H1 (cell line): ENCODE measurements around the gene POLR3H. TPM values are rescaled to one million over a fixed set of nuclear protein-coding genes. Genes with fewer than 3 reads are reported as not detected.

Experiments used
- CTCF ChIA-PET: fragments of 300-600 bp; sonication (Branson Sonifier 250); formaldehyde crosslinking; loops from one replicate; lab custom pipeline; 2021; ENCODE audit not compliant: partially characterized antibody; lab: Charles Lee
- POLR2A ChIA-PET: fragments of 300-600 bp; sonication (Branson Sonifier 250); formaldehyde crosslinking; loops from one replicate; lab custom pipeline; 2021; ENCODE audit warnings: inconsistent platforms; ENCODE audit not compliant: partially characterized antibody; lab: Charles Lee
- DNase-seq, 2 experiments: peaks; one replicate each; pipeline versions ENCODE4 v3.0.0 to v3.0.0-alpha.2; 2010 to 2022; ENCODE audit warnings: low spot score in 2 of 2, low read depth in 1 of 2, mixed read lengths in 1 of 2
- FAIRE-seq: peaks from 2 replicates; lab custom pipeline; 2011; peaks lifted over from hg19 to GRCh38; lab: Jason Lieb, UNC
- H2AFZ ChIP-seq: 2 replicates; pipeline ENCODE4 v1.8.1; 2012; ENCODE audit warnings: low read length, inconsistent platforms
- H2AK5ac ChIP-seq: 2 replicates; pipeline ENCODE4 v1.6.1; 2013; ENCODE audit warnings: low read depth, low read length
- H2BK120ac ChIP-seq: replicated peaks from 2 replicates; pipeline ENCODE3; 2013; ENCODE audit warnings: low read depth, low read length, inconsistent platforms
- H2BK12ac ChIP-seq: 2 replicates; pipeline ENCODE4 v1.6.1; 2013; ENCODE audit warnings: low read depth, low read length
- H2BK15ac ChIP-seq: 2 replicates; pipeline ENCODE4 v1.6.1; 2013; ENCODE audit warnings: low read length
- H2BK20ac ChIP-seq: 2 replicates; pipeline ENCODE4 v1.6.1; 2013; ENCODE audit warnings: low read length
- H2BK5ac ChIP-seq: 2 replicates; pipeline ENCODE4 v1.6.1; 2013; ENCODE audit warnings: low read depth, low read length
- H3K14ac ChIP-seq: 2 replicates; pipeline ENCODE4 v1.6.1; 2013; ENCODE audit warnings: inconsistent platforms; ENCODE audit not compliant: insufficient read length
- H3K18ac ChIP-seq: 2 replicates; pipeline ENCODE4 v1.6.1; 2013; ENCODE audit warnings: low read length; ENCODE audit errors: extremely low read depth
- H3K23ac ChIP-seq: 2 replicates; pipeline ENCODE4 v1.6.1; 2013; ENCODE audit warnings: inconsistent platforms; ENCODE audit not compliant: insufficient read length
- H3K23me2 ChIP-seq: 2 replicates; pipeline ENCODE4 v1.6.1; 2013; ENCODE audit warnings: low read depth, low read length
- H3K27ac ChIP-seq: 2 replicates; pipeline ENCODE4 v1.6.1; 2011; ENCODE audit warnings: low read depth, low read length, inconsistent platforms
- H3K27me3 ChIP-seq, 4 experiments: replicated peaks in 1 of 4; 1 replicate in 1 of 4; 2 replicates in 3 of 4; pipeline versions ENCODE4 v1.6.1 to v1.8.1; 2011 to 2013; ENCODE audit warnings: low read length in 3 of 4, mild to moderate bottlenecking in 3 of 4, inconsistent platforms in 2 of 4, mixed read lengths in 2 of 4, moderate library complexity in 1 of 4; ENCODE audit not compliant: control insufficient read depth in 3 of 4, insufficient read depth in 3 of 4; ENCODE audit errors: extremely low read depth in 1 of 4
- H3K36me3 ChIP-seq, 4 experiments: 2 replicates each; pipeline versions ENCODE4 v1.6.1 to v1.8.1; 2011 to 2013; ENCODE audit warnings: mild to moderate bottlenecking in 4 of 4, low read length in 3 of 4, moderate library complexity in 2 of 4, control low read depth in 1 of 4, inconsistent platforms in 1 of 4; ENCODE audit not compliant: insufficient read depth in 4 of 4, control insufficient read depth in 2 of 4
- H3K4ac ChIP-seq: replicated peaks from 2 replicates; pipeline ENCODE3; 2013; ENCODE audit warnings: low read length, low read depth, mixed read lengths, inconsistent platforms; ENCODE audit not compliant: insufficient read length
- H3K4me1 ChIP-seq, 4 experiments: replicated peaks in 1 of 4; 1 replicate in 1 of 4; 2 replicates in 3 of 4; pipeline versions ENCODE4 v1.6.1 to v1.8.1; 2011 to 2013; ENCODE audit warnings: low read length in 3 of 4, inconsistent platforms in 2 of 4, mixed read lengths in 1 of 4; ENCODE audit not compliant: insufficient read depth in 4 of 4, control insufficient read depth in 3 of 4
- H3K4me2 ChIP-seq, 2 experiments: 2 replicates each; pipeline versions ENCODE4 v1.6.1 to v1.8.1; 2011 to 2013; ENCODE audit warnings: low read depth in 2 of 2, low read length in 2 of 2, control low read depth in 1 of 2, inconsistent platforms in 1 of 2, mild to moderate bottlenecking in 1 of 2; ENCODE audit not compliant: insufficient read depth in 1 of 2
- H3K4me3 ChIP-seq, 4 experiments: fragments of 200-600, 300-600 bp in 1 of 4; sonication (generic), shearing (Covaris generic), sonication (Bioruptor Twin) in 1 of 4; 2 replicates each; pipeline versions ENCODE4 v1.5.1 to v1.8.1; 2011 to 2016; ENCODE audit warnings: low read length in 4 of 4, low read depth in 3 of 4, control low read depth in 2 of 4, inconsistent platforms in 2 of 4, mild to moderate bottlenecking in 2 of 4, mixed read lengths in 1 of 4, moderate library complexity in 1 of 4; ENCODE audit not compliant: insufficient read depth in 2 of 4; ENCODE audit errors: extremely low read depth in 1 of 4
- H3K56ac ChIP-seq: replicated peaks from 2 replicates; pipeline ENCODE3; 2013; ENCODE audit warnings: low read depth, mild to moderate bottlenecking, mixed read lengths, low read length, inconsistent platforms; ENCODE audit not compliant: insufficient read length
- H3K79me1 ChIP-seq: 2 replicates; pipeline ENCODE4 v1.6.1; 2013; ENCODE audit warnings: low read depth, low read length, control low read depth
- H3K79me2 ChIP-seq, 2 experiments: 2 replicates each; pipeline versions ENCODE4 v1.6.1 to v1.8.1; 2012 to 2013; ENCODE audit warnings: low read length in 2 of 2, mild to moderate bottlenecking in 2 of 2, inconsistent platforms in 1 of 2; ENCODE audit not compliant: insufficient read depth in 2 of 2, control insufficient read depth in 1 of 2
- H3K9ac ChIP-seq, 4 experiments: replicated peaks in 1 of 4; 1 replicate in 1 of 4; 2 replicates in 3 of 4; pipeline versions ENCODE4 v1.6.1 to v1.8.1; 2011 to 2013; ENCODE audit warnings: low read depth in 3 of 4, low read length in 3 of 4, control low read depth in 2 of 4, mild to moderate bottlenecking in 2 of 4, moderate library complexity in 2 of 4, inconsistent platforms in 1 of 4; ENCODE audit errors: extremely low read depth in 1 of 4
- H3K9me3 ChIP-seq, 2 experiments: 2 replicates each; pipeline versions ENCODE4 v1.6.1 to v1.8.1; 2012 to 2013; ENCODE audit warnings: mild to moderate bottlenecking in 2 of 2, moderate library complexity in 2 of 2, control low read depth in 1 of 2, inconsistent platforms in 1 of 2, low read depth in 1 of 2, low read length in 1 of 2, mixed read lengths in 1 of 2; ENCODE audit not compliant: insufficient read depth in 2 of 2
- H4K20me1 ChIP-seq, 2 experiments: replicated peaks in 1 of 2; 2 replicates each; pipeline versions ENCODE3 to v1.8.1; 2011 to 2013; ENCODE audit warnings: inconsistent platforms in 2 of 2, low read length in 2 of 2, mild to moderate bottlenecking in 1 of 2; ENCODE audit not compliant: insufficient read depth in 2 of 2, control insufficient read depth in 1 of 2
- H4K5ac ChIP-seq: 2 replicates; pipeline ENCODE4 v1.6.1; 2013; ENCODE audit warnings: low read length, low read depth, mixed read lengths, inconsistent platforms; ENCODE audit not compliant: insufficient read length
- H4K8ac ChIP-seq: 2 replicates; pipeline ENCODE4 v1.8.0; 2013; ENCODE audit warnings: mild to moderate bottlenecking, moderate library complexity, low read length, inconsistent platforms; ENCODE audit not compliant: insufficient read depth; ENCODE audit errors: extremely low read depth
- H4K91ac ChIP-seq: replicated peaks from 2 replicates; pipeline ENCODE3; 2013; ENCODE audit warnings: low read length, mixed read lengths, inconsistent platforms; ENCODE audit not compliant: insufficient read length
- GTF2F1 ChIP-seq: IDR thresholded peaks from 2 replicates; pipeline ENCODE4 v1.6.1; 2012; ENCODE audit warnings: low read depth, low read length, improper control_type of control experiment, borderline replicate concordance
- POLR2AphosphoS5 ChIP-seq: IDR thresholded peaks from 2 replicates; pipeline ENCODE4 v1.6.1; 2011; ENCODE audit warnings: low read depth, low read length
- WGBS, 2 experiments: shearing (Covaris generic) in 1 of 2; methylation state at CpG; one replicate each; pipeline versions ENCODE4 v1.1.6 to v1.1.7; 2013 to 2015; ENCODE audit warnings: low lambda C conversion rate in 2 of 2, mixed read lengths in 2 of 2, inconsistent platforms in 1 of 2, low coverage in 1 of 2, missing lambda C conversion rate in 1 of 2; ENCODE audit not compliant: insufficient replicate concordance in 2 of 2, insufficient coverage in 1 of 2, insufficient read length in 1 of 2; ENCODE audit errors: extremely low coverage in 1 of 2, missing lambda C conversion rate in 1 of 2; 5-methylcytosine and 5-hydroxymethylcytosine counted together
- polyA plus RNA-seq, 7 experiments: library from polyadenylated mRNA; depleted of rRNA in 3 of 7; stranded (reverse) in 5 of 7; unstranded in 2 of 7; fragments of >200 nt in 5 of 7; fragments of 200-250 nt in 2 of 7; gene quantifications; 1 replicate in 5 of 7; 2 replicates in 1 of 7; 4 replicates in 1 of 7; pipeline versions ENCODE4 v1.2.1 to v1.2.3, GENCODE V29; 2011 to 2013; ENCODE audit warnings: missing spikeins in 2 of 7, mixed read lengths in 2 of 7
- total RNA-seq: library from RNA; stranded (reverse); fragmentation: NEBNext Ultra II Directional; extraction: Animal tissue kit (Norgen Biotek cat#: 25700); gene quantifications from 2 replicates; pipeline ENCODE4 v1.2.1, GENCODE V29; 2021

Gene POLR3H
- total and polyA plus RNA-seq, 2 of the 8 experiments (the other 6 are each of a cell fraction or from before 2014, with no cell fraction given) = 29.7 to 39.2 TPM

GRCh38 chr22:41528132-41528766, 16.0 kb downstream of the POLR3H start:
- CTCF ChIA-PET = interaction anchor here (1.2 to 4.8 kb wide), 14 partner anchors 11 to 130 kb away, joined by 3 to 52 read pairs (median 10); no protein-coding TSS in a partner anchor
- no peak for FAIRE-seq
- H3K27ac ChIP-seq = no peak overlapping the region

More at GRCh38 chr22:41528132-41528766, 16.0 kb downstream of the POLR3H start:
- H2AFZ ChIP-seq = no peak overlapping the region
- no peak overlapping the region for H3K4me2 ChIP-seq
- H4K20me1 ChIP-seq = peaks cover 11 to 41% of the 10 kb centered on the region in 2 experiments
- peaks cover 25 to 53% (median 38%) of the 10 kb centered on the region in 4 experiments for H3K36me3 ChIP-seq
- H3K23me2 ChIP-seq = no peaks in the 10 kb centered on the region
- no peak overlapping the region for H3K4ac ChIP-seq
- no peak overlapping the region for H4K5ac ChIP-seq
- 0 out of 2 replicates have a peak, but pooled peaks cover 2% of the 10 kb centered on the region for H3K79me1 ChIP-seq
- H3K27me3 ChIP-seq = no peaks in the 10 kb centered on the region
- H3K9me3 ChIP-seq = no peaks in the 10 kb centered on the region
- no peak overlapping the region for H2BK20ac ChIP-seq
- no peak overlapping the region for H3K23ac ChIP-seq
- no peak overlapping the region for H2BK15ac ChIP-seq
- no peak overlapping the region for H3K4me3 ChIP-seq
- H3K18ac ChIP-seq = no peak overlapping the region
- WGBS, 2 experiments = 96% methylated on average over 15 of the region's 16 CpGs; no CpG with 5 or more reads in 1 of the 2 experiments
- no peak overlapping the region for H2BK5ac ChIP-seq
- H2BK12ac ChIP-seq = no peak overlapping the region
- no peak overlapping the region for H4K8ac ChIP-seq
- H2BK120ac ChIP-seq = no peak overlapping the region
- peaks cover 0 to 7% (median 3%) of the 10 kb centered on the region in 4 experiments; a peak in 4 of 7 replicates for H3K4me1 ChIP-seq
- POLR2A ChIA-PET = interaction anchor here (0.5 to 2.7 kb wide), 11 partner anchors 7 to 161 kb away, joined by 3 to 12 read pairs (median 4); partner anchors contain the start of genes PMM1 and TEF
- no peak overlapping the region for H3K9ac ChIP-seq
- H2AK5ac ChIP-seq = no peak overlapping the region
- peak; percentile 29 for TF ChIP-seq POLR2AphosphoS5
- TF ChIP-seq GTF2F1 = no peak
- H3K14ac ChIP-seq = no peak overlapping the region
- H3K79me2 ChIP-seq = no peaks in the 10 kb centered on the region; a peak in 1 of 4 replicates
- H3K56ac ChIP-seq = no peak overlapping the region
- DNase-seq = no peak
- H4K91ac ChIP-seq = no peak overlapping the region
